GM23338 (cell line): ENCODE results near the gene NUDT4. TPM values are rescaled to one million over a fixed set of nuclear protein-coding genes. Genes with fewer than 3 reads are reported as not detected.

Experiments
- ATAC-seq: fragments of 200-7000 bp; cut with Tn5 transposase; 3 replicates; pipeline ENCODE4 v1.9.1; 2020
- DNase-seq: peaks from one replicate; pipeline ENCODE4 v3.0.0-alpha.2; 2015; ENCODE audit warnings: low spot score
- H2AFZ ChIP-seq: fragments of 200-600 bp; sonication (generic); 2 replicates; pipeline ENCODE4 v1.8.0; 2016; ENCODE audit warnings: antibody characterized with exemption, mild to moderate bottlenecking, moderate library complexity
- H3F3A ChIP-seq: fragments of 200-600 bp; sonication (generic); replicated peaks from 2 replicates; pipeline ENCODE4 v1.8.0; 2017; ENCODE audit warnings: antibody characterized with exemption, mixed run types, low read depth
- H3K27ac ChIP-seq: fragments of 200-600 bp; sonication (generic); 2 replicates; pipeline ENCODE4 v1.6.1; 2016; ENCODE audit warnings: low read depth
- H3K27me3 ChIP-seq: fragments of 200-600 bp; sonication (generic); 2 replicates; pipeline ENCODE4 v1.8.0; 2016; ENCODE audit warnings: mild to moderate bottlenecking, mixed run types, moderate library complexity; ENCODE audit not compliant: insufficient read depth
- H3K36me3 ChIP-seq: fragments of 200-600 bp; sonication (generic); 2 replicates; pipeline ENCODE4 v1.8.0; 2016; ENCODE audit warnings: mild to moderate bottlenecking; ENCODE audit not compliant: insufficient read depth
- H3K4me1 ChIP-seq: fragments of 200-600 bp; sonication (generic); 2 replicates; pipeline ENCODE4 v1.8.0; 2016; ENCODE audit warnings: mild to moderate bottlenecking, moderate library complexity; ENCODE audit not compliant: insufficient read depth
- H3K4me2 ChIP-seq: fragments of 200-600 bp; sonication (generic); 2 replicates; pipeline ENCODE4 v1.7.1; 2017; ENCODE audit warnings: mixed run types
- H3K4me3 ChIP-seq: fragments of 200-600 bp; sonication (generic); 2 replicates; pipeline ENCODE4 v1.6.1; 2016; ENCODE audit warnings: mixed run types
- H3K79me2 ChIP-seq: fragments of 200-600 bp; sonication (generic); replicated peaks from 2 replicates; pipeline ENCODE4 v1.8.0; 2017; ENCODE audit warnings: mild to moderate bottlenecking; ENCODE audit not compliant: insufficient read depth
- H3K9me2 ChIP-seq: fragments of 200-600 bp; sonication (generic); 2 replicates; pipeline ENCODE4 v1.8.0; 2017; ENCODE audit not compliant: insufficient read depth
- H4K20me1 ChIP-seq: fragments of 200-600 bp; sonication (generic); replicated peaks from 2 replicates; pipeline ENCODE4 v1.8.0; 2017; ENCODE audit warnings: mild to moderate bottlenecking; ENCODE audit not compliant: insufficient read depth
- H3K27ac Mint-ChIP-seq: 2 replicates; pipeline ENCODE4 v1.8.0; 2020; ENCODE audit warnings: inconsistent platforms, mild to moderate bottlenecking, moderate library complexity, mixed read lengths
- H3K27me3 Mint-ChIP-seq: 3 replicates; pipeline ENCODE4 v1.8.0; 2022; ENCODE audit warnings: low read depth, mild to moderate bottlenecking, moderate library complexity, mixed read lengths, inconsistent platforms; ENCODE audit not compliant: insufficient read depth, poor library complexity
- H3K36me3 Mint-ChIP-seq: 3 replicates; pipeline ENCODE4 v1.8.0; 2021; ENCODE audit warnings: low read depth, mild to moderate bottlenecking, inconsistent platforms, moderate library complexity, mixed read lengths
- H3K4me1 Mint-ChIP-seq: 3 replicates; pipeline ENCODE4 v1.8.0; 2020; ENCODE audit warnings: mild to moderate bottlenecking, inconsistent platforms, mixed read lengths
- H3K4me3 Mint-ChIP-seq: 3 replicates; pipeline ENCODE4 v1.8.0; 2021; ENCODE audit warnings: moderate library complexity, mild to moderate bottlenecking, inconsistent platforms, mixed read lengths
- H3K9me3 Mint-ChIP-seq: 3 replicates; pipeline ENCODE4 v1.8.0; 2020; ENCODE audit warnings: moderate library complexity, mild to moderate bottlenecking, inconsistent platforms, mixed read lengths
- CTCF ChIP-seq, 2 experiments: fragments of 200-600 bp in 1 of 2; sonication (generic) in 1 of 2; conservative IDR thresholded peaks; 2 replicates each; pipeline versions ENCODE4 v1.5.1 to v1.6.1; 2016 to 2017; ENCODE audit warnings: antibody characterized with exemption in 2 of 2, low read depth in 2 of 2, mild to moderate bottlenecking in 2 of 2, moderate library complexity in 1 of 2
- ETS1 ChIP-seq: IDR thresholded peaks from 2 replicates; pipeline ENCODE4 v1.6.1; 2016; ENCODE audit warnings: antibody characterized with exemption
- EZH2 ChIP-seq: fragments of 200-600 bp; sonication (generic); IDR thresholded peaks from one replicate; pipeline ENCODE4 v1.8.0; 2017; ENCODE audit warnings: antibody characterized with exemption, mild to moderate bottlenecking, low read depth; ENCODE audit not compliant: unreplicated experiment
- EZH2phosphoT487 ChIP-seq: fragments of 200-600 bp; sonication (generic); IDR thresholded peaks from one replicate; pipeline ENCODE4 v1.8.1; 2018; ENCODE audit warnings: antibody characterized with exemption; ENCODE audit not compliant: unreplicated experiment
- NANOG ChIP-seq: IDR thresholded peaks from 2 replicates; pipeline ENCODE4 v1.6.1; 2016; ENCODE audit warnings: antibody characterized with exemption, borderline replicate concordance
- STAT1 ChIP-seq: IDR thresholded peaks from one replicate; pipeline ENCODE4 v1.6.1; 2016; ENCODE audit warnings: antibody characterized with exemption; ENCODE audit not compliant: unreplicated experiment
- ZNF114 ChIP-seq: fragments of 250-450 bp; sonication (Bioruptor Pico); IDR thresholded peaks from 2 replicates; pipeline ENCODE4 v1.5.0; 2020; ENCODE audit warnings: mild to moderate bottlenecking, moderate library complexity
- polyA plus RNA-seq: library from polyadenylated mRNA; unstranded; fragments of >200 nt; fragmentation: Nextera tagmentation; extraction: Ambion mirVana; gene quantifications from 2 replicates; pipeline ENCODE4 v1.2.1, GENCODE V29; 2016
- total RNA-seq: library from RNA; depleted of rRNA; stranded (reverse); fragments of >200 nt; shearing (Covaris generic); gene quantifications from 2 replicates; pipeline ENCODE4 v1.2.3, GENCODE V29; 2014
- TF ChIP-seq, protein P1 (sequence below): fragments of 250-450 bp; sonication (Bioruptor Pico); IDR thresholded peaks from 2 replicates; pipeline ENCODE4 v1.5.0; 2020; ENCODE audit warnings: mild to moderate bottlenecking, moderate library complexity

NUDT4 gene
- total and polyA plus RNA-seq, 2 experiments from 2014 or later, result 32.3 to 67.2 TPM

- peaks cover 58% of the 10 kb centered on the region for H3K79me2 ChIP-seq
- H3F3A ChIP-seq, result no peaks in the 10 kb centered on the region
- H3K9me3 Mint-ChIP-seq, result peaks cover 3% of the 10 kb centered on the region; the same call in 2 of the 3 replicates
- H3K4me3 ChIP-seq, result peak overlapping the region; percentile 93
- H3K27me3 Mint-ChIP-seq, result peaks cover 4% of the 10 kb centered on the region
- H3K9me2 ChIP-seq, result no peaks in the 10 kb centered on the region
- H3K4me2 ChIP-seq, result peak overlapping the region; percentile 97
- no peak for TF ChIP-seq CTCF (conservative IDR thresholded peaks at IDR 0.05; ENCODE audit: low read depth in 2 of 2)
- TF ChIP-seq ETS1, result no peak
- no peak for TF ChIP-seq EZH2
- TF ChIP-seq ZNF114 (CRISPR knock-in tag), result no peak
- TF ChIP-seq EZH2phosphoT487, result no peak
- TF ChIP-seq, protein P1, sequence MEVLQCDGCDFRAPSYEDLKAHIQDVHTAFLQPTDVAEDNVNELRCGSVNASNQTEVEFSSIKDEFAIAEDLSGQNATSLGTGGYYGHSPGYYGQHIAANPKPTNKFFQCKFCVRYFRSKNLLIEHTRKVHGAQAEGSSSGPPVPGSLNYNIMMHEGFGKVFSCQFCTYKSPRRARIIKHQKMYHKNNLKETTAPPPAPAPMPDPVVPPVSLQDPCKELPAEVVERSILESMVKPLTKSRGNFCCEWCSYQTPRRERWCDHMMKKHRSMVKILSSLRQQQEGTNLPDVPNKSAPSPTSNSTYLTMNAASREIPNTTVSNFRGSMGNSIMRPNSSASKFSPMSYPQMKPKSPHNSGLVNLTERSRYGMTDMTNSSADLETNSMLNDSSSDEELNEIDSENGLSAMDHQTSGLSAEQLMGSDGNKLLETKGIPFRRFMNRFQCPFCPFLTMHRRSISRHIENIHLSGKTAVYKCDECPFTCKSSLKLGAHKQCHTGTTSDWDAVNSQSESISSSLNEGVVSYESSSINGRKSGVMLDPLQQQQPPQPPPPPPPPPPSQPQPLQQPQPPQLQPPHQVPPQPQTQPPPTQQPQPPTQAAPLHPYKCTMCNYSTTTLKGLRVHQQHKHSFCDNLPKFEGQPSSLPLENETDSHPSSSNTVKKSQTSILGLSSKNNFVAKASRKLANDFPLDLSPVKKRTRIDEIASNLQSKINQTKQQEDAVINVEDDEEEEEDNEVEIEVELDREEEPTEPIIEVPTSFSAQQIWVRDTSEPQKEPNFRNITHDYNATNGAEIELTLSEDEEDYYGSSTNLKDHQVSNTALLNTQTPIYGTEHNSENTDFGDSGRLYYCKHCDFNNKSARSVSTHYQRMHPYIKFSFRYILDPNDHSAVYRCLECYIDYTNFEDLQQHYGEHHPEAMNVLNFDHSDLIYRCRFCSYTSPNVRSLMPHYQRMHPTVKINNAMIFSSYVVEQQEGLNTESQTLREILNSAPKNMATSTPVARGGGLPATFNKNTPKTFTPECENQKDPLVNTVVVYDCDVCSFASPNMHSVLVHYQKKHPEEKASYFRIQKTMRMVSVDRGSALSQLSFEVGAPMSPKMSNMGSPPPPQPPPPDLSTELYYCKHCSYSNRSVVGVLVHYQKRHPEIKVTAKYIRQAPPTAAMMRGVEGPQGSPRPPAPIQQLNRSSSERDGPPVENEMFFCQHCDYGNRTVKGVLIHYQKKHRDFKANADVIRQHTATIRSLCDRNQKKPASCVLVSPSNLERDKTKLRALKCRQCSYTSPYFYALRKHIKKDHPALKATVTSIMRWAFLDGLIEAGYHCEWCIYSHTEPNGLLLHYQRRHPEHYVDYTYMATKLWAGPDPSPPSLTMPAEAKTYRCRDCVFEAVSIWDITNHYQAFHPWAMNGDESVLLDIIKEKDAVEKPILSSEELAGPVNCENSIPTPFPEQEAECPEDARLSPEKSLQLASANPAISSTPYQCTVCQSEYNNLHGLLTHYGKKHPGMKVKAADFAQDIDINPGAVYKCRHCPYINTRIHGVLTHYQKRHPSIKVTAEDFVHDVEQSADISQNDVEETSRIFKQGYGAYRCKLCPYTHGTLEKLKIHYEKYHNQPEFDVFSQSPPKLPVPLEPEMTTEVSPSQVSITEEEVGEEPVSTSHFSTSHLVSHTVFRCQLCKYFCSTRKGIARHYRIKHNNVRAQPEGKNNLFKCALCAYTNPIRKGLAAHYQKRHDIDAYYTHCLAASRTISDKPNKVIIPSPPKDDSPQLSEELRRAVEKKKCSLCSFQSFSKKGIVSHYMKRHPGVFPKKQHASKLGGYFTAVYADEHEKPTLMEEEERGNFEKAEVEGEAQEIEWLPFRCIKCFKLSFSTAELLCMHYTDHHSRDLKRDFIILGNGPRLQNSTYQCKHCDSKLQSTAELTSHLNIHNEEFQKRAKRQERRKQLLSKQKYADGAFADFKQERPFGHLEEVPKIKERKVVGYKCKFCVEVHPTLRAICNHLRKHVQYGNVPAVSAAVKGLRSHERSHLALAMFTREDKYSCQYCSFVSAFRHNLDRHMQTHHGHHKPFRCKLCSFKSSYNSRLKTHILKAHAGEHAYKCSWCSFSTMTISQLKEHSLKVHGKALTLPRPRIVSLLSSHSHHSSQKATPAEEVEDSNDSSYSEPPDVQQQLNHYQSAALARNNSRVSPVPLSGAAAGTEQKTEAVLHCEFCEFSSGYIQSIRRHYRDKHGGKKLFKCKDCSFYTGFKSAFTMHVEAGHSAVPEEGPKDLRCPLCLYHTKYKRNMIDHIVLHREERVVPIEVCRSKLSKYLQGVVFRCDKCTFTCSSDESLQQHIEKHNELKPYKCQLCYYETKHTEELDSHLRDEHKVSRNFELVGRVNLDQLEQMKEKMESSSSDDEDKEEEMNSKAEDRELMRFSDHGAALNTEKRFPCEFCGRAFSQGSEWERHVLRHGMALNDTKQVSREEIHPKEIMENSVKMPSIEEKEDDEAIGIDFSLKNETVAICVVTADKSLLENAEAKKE, result no peak
- TF ChIP-seq NANOG, result no peak
- TF ChIP-seq STAT1, result no peak
- H3K36me3 Mint-ChIP-seq, result peaks cover 7% of the 10 kb centered on the region; the same call in 1 of the 3 replicates
- peaks cover 49% of the 10 kb centered on the region for H3K4me1 Mint-ChIP-seq
- H4K20me1 ChIP-seq, result peaks cover 47% of the 10 kb centered on the region
- no peaks in the 10 kb centered on the region for H3K27me3 ChIP-seq
- peak overlapping the region; percentile 96 for H3K4me3 Mint-ChIP-seq
- DNase-seq (peak; percentile 45), ATAC-seq (peak; percentile 10)
- no peaks in the 10 kb centered on the region for H3K36me3 ChIP-seq
- H3K27ac ChIP-seq, result peak overlapping the region; percentile 92
- H3K27ac Mint-ChIP-seq, result peak overlapping the region; percentile 96
- no peak overlapping the region for H2AFZ ChIP-seq
- peaks cover 44% of the 10 kb centered on the region for H3K4me1 ChIP-seq
These were observed 63.4 kb downstream of the NUDT4 start for GRCh38 chr12:93441081-93441616.
